Measurements from ENCODE around the gene RNH1. TPM values are rescaled to one million over a fixed set of nuclear protein-coding genes. Genes with fewer than 3 reads are reported as not detected.
A peak's percentile ranks its signal among the peaks of the same experiment; 100 is the strongest.

RNH1 gene
- 165 and 169 TPM in 2 replicates for total RNA-seq

DNA sequence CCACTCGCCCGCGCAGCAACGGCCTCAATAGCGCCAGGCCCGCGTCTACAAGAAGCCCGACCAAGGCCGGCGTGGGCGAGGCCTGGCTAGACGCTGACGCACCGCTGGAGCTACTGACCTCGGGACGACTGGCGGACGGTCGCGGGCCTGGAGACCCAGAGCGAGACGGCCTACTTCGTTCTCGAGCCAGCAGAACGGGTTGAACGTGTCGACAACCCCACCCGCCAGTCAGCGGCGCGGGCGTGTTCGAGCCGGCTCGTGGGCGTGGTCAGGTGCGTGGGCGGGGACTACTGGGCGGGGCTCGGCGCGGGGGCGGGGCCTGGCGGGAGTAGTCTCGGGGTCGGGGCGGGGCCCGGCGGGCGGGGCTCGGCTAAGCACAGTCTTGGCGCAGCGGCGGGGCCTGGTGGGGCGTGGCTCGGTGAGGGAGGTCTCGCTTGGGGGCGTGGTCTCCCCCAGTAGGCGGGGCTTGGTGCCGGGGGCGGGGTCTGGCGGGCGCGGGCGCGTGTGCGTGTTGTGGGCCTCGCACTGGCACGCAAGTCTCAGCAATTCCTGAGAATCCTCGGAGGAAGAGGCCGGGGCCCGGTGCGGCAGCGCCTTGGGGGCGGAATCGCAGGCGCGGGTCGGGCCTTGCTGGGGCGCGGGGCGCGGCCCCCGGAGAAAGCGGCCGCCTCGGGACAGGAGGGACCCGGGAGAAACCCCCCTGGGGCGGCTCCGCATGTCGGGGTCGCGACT, at the start of gene RNH1:
Gene RNH1 (minus strand): TSS at position 248 of the 732 bp plus-strand sequence. CDS start 5,080 bp downstream, outside the sequence.
- peak; percentile 98 for DNase-seq (ENCODE audit: low read depth in 2 of 2)

- no peak for DNase-seq (ENCODE audit: low read depth in 2 of 2)
Measured at GRCh38 chr11:555780-556661, 49.0 kb upstream of the RNH1 start.

GRCh38 chr11:555227-555779, 48.3 kb upstream of the RNH1 start:
- DNase-seq (ENCODE audit: low read depth in 2 of 2): no peak

- peak; percentile 30 to 67 for DNase-seq (ENCODE audit: low read depth in 2 of 2)
Measured at GRCh38 chr11:554428-555226, 47.6 kb upstream of the RNH1 start.

GRCh38 chr11:553988-554340, 46.9 kb upstream of the RNH1 start:
- no peak for DNase-seq (ENCODE audit: low read depth in 2 of 2)

DNA sequence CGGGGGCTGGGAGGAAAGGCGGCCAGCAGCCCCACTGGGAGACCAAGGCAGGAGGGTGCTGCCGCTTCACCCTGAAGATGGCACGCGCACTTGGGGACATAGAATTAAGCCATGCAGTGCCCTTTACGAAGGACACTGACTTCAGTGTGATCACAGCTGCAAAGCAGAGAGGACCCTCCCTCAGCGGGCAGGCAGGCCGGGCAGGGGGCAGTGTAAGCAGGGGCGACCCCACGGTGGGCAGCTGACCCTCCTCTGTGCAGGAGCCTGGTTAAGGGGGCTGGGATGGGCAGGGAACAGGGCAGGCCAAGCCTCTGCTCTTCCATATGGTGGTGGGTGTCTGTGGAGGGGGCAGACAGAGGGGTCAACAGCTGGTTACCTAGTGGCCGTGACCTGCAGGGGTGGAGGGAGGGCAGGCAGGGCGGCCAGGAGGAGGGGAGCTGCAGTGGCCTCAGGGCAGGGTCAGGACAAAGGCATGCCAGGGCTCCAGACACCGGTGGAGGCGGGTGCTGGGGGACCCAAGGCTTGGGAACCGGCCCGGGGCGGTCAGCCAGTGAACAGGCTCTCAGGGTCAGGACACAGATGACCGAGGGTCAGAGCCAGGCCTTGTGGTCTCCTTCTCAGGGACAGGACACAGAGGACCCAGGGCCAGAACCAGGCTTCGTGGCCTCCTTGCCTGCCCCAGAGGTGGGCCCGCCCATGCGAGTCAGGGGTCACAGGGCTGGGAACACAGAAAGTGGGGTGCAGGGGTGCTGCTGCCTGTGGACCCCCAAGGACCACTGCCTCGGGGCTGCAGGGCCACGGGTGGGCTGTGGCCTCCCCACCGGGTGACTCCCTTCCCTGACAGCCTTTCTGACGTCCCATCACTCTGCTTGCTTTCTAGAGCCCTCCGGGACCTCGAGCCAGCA, 46.3 kb upstream of the RNH1 start:
- no peak for DNase-seq (ENCODE audit: low read depth in 2 of 2)

DNA sequence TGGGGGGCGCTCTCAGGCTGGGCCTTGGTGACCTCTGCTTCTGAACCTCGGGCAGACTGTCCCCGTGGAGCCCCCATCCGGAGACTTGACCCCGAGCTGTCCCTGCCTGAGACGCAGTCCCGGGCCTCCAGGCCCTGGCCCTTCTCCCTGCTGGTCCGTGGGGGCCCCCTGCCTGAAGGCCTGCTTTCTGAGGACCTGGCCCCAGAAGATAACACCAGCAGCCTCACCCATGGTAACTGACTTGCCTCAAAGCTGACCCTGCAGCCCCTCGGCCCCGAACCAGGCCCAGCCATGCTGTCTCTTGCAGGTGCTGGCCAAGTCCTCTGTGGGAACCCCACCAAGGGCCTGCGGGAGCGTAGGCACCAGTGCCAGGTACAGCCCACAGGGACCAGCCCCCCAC, 44.6 kb upstream of the RNH1 start:
- no peak for DNase-seq (ENCODE audit: low read depth in 2 of 2)

DNA sequence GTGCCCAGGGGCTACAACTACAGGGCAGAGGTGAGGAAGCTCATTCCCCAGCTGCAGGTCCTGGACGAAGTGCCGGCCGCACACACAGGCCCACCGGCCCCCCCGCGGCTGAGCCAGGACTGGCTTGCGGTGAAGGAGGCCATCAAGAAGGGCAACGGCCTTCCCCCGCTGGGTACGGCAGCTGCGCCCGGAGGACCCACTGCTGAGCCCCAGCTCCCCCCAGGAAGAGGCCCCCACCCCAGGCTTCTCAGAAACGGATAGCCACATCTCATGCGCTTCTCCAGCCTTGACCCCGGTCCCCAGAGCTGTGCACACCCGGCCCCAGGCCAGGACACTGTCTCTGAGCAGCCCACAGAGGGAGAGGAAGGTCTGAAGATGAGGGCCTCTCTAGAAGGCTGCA, 44.1 kb upstream of the RNH1 start:
- no peak for DNase-seq (ENCODE audit: low read depth in 2 of 2)

DNA sequence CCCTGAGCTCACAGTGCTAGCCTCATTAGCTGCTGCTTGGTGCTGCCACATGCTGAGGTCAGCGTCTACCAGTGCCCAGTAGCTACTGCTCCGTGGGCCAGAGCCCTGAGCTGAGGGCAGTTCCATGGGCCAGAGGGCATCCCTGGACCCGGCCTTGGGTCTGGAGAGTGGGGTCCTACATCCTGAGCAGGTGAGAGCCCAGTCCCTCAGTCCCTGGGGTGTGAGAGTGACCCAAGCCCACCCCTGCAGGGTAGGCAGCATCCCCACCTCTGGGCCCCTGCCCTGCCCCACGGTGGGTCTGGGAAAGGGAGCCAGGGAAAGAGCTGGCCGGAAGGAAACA, 43.7 kb upstream of the RNH1 start:
- DNase-seq (ENCODE audit: low read depth in 2 of 2): no peak

- no peak for DNase-seq (ENCODE audit: low read depth in 2 of 2)
Measured at GRCh38 chr11:550021-550745, 43.1 kb upstream of the RNH1 start.

DNA sequence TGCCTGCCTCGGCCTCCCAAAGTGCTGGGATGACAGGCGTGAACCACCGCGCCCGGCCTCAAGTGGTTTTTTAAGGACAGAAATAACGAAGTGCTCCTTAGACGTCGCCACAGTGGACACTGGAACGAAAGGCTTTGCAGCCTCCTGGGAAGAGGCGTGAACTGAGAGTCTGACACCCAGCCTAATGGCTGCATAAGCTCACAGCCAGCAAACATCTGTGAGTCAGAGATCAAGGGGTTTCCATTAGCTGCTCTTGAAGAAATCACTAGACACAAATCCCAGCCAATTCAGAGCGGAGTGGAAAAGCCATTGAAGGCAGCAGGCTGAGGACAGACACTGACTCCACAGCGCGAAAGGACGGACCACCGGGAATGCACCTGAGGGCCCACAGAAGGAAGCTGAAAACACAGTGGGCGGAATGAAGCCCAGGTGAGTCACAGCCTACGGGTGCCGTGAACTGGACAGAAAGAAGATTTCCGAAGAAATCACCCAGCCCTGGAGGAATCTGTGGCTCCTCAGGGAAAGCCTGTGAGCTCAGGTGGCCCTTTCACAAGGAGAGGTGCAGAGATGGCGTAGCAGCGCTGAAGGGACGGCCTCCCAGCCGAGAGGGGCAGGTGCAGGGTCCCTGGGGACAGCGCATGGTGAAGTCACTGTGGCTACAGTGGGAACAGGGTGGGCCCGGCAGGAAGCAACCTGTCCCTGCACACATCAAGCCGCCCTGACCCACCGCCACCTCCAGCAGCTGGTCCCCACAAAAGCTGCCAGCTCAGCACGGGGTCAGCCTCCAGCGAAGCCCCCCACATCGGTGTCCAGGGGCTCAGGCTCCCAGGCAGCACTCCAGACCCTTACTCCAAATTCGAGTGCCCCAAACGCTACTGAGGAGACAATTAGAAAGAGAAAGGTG, 41.9 kb upstream of the RNH1 start:
- DNase-seq (ENCODE audit: low read depth in 2 of 2): no peak

DNA sequence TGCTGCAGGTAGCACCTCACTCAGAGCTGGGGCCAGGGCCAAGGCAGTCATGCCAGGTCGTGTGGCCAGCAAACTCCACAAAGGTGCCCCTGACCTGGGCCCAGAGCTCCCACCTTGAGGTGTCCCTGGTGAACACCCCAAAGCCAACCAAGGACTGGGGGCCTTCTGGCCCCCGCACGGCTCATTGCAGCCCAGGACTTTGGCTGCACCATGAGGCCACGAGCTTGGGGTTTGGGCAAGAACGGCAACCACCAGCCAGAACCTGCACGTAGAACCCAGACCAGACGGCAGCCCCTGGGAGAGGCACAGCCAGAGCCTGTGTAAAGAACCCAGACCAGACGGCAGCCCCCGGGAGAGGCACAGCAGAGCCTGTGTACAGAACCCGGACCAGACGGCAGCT, 38.1 kb upstream of the RNH1 start:
- DNase-seq (ENCODE audit: low read depth in 2 of 2): no peak

DNA sequence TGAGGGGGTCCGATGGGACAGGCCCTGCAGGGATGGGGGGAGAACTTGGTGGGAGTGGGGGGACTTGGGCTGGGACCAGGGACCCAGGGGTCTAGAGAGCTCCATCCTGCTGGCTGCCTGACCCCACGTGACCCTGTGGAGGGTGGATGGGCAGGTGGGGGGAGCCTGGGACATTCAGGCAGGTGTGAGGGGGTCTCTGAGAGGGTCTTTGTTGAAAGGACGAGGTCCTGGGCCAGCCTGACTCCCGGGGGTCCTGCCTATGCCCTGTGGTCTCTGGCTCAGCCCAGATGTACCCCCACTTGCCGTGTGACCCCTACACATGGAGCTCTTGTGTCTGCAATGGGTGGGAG, 37.8 kb upstream of the RNH1 start:
- DNase-seq (ENCODE audit: low read depth in 2 of 2): no peak

- no peak for DNase-seq (ENCODE audit: low read depth in 2 of 2)
Measured at GRCh38 chr11:541433-541885, 34.4 kb upstream of the RNH1 start.

DNA sequence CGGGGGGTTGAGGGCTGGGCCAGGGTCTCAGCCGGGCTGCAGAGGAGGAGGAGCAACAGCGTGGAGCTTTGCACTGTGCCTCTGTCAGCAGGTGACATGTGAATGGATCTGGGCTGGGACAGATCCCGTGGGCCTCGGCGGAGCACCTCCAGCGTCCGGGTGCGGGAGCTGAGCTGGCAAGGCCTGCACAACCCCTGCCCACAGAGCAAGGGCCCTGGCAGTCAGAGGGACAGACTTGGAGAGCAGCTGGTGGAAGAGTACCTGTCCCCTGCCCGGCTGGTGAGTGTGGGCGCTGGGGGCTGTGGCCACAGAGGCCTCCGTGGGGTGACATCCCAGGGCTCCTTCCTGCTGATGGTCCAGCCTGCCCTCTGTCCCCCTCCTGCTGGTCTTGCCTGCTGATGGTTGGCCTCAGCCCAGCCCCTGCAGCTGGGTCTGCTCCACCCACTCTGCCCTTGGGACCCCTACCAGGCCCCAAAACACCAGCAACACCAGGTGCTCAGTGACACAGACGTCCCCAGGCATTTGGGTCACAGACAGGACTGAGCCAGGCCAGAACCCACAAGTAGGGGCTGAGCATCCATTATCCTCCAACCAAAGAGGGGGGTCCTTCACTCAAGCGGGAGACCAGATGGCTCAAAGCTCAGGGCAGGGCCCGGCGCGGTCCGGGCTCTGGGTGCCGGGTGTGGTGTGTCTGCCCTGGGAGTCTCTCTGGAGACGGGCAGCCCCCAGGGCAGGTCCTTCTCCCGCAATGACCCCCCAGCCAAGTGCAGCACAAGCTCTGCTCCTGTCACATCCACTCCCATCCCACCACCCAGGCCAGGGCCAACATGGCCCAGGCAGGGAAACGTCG, 33.8 kb upstream of the RNH1 start:
- no peak for DNase-seq (ENCODE audit: low read depth in 2 of 2)

DNA sequence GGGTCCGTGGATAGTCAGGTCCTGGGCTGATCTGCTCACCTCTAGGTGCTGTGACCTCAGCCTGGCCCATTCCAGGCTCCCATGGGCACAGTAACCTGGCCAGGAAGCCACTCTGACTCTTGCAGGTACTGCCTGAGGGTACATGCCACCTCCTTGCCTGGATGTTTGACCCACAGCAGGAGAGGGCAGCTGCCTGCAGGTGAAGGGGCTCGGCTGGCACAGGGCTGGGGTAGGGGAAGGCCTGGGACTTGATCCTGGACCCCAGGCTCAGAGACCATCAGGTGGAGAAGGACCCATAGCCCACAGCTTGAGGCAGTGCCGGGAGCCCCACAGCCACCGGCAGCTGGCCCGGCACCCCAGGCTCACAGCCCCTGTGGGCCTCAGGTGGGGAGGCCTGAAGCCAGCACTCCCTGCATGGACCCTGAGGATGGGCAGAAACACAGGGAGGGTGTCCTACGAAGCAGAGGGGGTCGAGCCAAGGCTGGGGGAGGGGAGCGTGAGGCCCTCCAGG, 33.0 kb upstream of the RNH1 start:
- no peak for DNase-seq (ENCODE audit: low read depth in 2 of 2)

- DNase-seq (ENCODE audit: low read depth in 2 of 2): no peak
Measured at GRCh38 chr11:538431-539051, 31.5 kb upstream of the RNH1 start.

Measured in lung microvascular endothelial cell (primary cell).